Subcutaneous adipose tissue (tissue), 4 donors: ENCODE measurements around the gene ZSCAN18. TPM values are rescaled to one million over a fixed set of nuclear protein-coding genes. Genes with fewer than 3 reads are reported as not detected.

Experiments used
- total RNA-seq, 4 donors: library from RNA; depleted of rRNA; stranded (reverse); fragments of >200 nt; gene quantifications; one replicate each; pipeline ENCODE4 v1.1.0, GENCODE V29; 2016
- TF ChIP-seq, protein P1 (sequence below): fragments of 450-650 bp; IDR thresholded peaks from one replicate; pipeline ENCODE4 v1.5.1; 2016; ENCODE audit warnings: low read depth, mild to moderate bottlenecking, control low read depth, antibody characterized with exemption, moderate library complexity

ZSCAN18 gene
- total RNA-seq, 4 donors from 2014 or later, result 16.6 to 34.1 (median 23.3) TPM

DNA sequence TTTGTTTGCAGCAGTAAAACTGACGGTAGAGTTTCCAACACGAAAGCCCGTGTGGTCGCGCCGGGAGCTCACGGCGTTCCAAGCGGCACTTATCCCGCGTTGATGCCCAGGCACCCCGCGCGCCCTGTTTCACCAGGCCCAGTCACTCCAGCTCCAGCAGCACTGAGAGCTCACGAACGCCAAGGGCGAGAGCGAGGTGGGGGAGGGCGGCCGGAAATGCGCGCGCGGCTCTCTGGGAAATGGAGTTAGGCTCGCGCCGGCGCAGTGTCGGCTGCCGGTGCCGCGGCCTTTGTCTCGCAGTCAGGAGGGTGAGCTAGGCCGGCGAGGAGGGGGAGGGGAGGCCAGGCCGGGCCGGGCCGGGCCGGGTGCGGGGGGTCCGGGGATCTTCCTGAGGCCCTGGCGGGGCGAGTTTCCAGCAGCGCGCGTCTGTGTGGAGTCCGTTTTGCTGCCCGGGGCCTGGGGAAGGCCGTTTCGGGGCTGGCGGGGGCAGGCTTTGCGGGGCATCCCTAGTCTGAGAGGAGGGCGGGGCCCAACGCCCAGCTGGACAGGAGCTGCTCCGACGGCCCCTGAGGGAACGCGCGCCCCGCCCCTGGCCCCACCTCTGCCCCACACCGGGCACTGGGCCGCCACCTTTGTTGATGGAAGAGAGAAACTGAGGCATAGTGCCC lies 38.9 kb downstream of the ZSCAN18 start, which contains the start of gene ZNF135:
TSS of gene ZNF135 (plus strand) at position 280 of the 668 bp plus-strand sequence. CDS start 721 bp downstream, outside the sequence.
- TF ChIP-seq, protein P1, sequence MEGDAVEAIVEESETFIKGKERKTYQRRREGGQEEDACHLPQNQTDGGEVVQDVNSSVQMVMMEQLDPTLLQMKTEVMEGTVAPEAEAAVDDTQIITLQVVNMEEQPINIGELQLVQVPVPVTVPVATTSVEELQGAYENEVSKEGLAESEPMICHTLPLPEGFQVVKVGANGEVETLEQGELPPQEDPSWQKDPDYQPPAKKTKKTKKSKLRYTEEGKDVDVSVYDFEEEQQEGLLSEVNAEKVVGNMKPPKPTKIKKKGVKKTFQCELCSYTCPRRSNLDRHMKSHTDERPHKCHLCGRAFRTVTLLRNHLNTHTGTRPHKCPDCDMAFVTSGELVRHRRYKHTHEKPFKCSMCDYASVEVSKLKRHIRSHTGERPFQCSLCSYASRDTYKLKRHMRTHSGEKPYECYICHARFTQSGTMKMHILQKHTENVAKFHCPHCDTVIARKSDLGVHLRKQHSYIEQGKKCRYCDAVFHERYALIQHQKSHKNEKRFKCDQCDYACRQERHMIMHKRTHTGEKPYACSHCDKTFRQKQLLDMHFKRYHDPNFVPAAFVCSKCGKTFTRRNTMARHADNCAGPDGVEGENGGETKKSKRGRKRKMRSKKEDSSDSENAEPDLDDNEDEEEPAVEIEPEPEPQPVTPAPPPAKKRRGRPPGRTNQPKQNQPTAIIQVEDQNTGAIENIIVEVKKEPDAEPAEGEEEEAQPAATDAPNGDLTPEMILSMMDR, result no peak

DNA sequence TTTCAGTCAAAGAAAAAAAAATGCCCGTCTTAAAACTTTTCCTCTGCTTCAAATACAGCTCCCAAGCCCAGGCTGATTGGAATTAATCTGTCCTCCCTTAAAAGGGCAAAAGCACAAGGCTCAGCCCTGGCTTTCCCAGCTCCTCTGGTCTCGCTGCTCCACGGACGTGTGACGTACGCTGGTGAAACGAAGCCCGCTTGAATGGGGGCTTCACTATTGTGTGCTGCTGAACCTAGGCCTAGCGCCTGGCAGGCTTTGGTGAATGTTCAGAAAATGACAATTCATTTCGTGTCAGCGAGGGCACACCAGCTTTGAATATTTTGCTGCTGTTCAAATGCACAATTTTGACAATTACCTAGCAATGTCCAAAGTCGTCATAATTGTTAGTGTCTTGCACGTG lies 39.6 kb downstream of the ZSCAN18 start:
- TF ChIP-seq, protein P1, result no peak

DNA sequence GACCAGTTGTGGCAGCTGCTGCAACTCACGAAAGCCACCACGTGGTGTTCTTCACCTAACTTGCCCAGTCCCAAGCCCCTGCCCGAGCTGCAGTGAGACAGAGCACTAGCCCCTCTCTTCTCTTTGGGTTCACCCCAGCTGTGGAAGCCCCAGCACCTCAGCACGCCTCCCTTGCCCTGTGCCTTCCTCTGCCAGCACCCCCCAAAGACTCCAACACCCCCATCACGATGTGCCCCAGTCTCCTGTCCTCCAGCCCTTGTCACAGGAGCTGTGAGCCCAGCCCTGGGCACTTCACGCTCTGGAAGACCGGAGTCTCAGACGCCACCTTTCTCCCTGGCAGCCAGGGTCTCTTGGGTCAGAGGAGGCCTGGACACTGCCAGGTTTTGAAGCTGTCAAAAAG lies 41.2 kb downstream of the ZSCAN18 start:
- TF ChIP-seq, protein P1, result no peak

DNA sequence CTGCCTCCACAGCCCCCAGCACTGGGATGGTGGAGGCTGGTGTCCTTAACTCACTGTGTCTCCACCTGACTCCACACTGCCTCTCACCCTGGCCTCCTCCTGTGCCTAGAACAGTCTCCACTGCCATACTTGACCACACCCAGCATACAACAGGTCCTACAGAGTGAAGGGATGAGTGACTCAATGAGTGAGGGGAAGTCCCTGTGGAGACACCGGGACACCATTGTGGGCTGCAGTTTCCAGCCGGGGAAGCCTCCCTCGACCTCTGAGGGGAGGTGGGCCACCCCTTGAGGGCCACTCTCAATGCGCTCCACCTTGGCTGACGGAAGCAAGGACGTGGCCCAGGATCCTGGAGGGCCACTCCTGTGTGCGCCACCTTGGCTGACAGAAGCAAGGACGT lies 41.8 kb downstream of the ZSCAN18 start:
- TF ChIP-seq, protein P1, result no peak

DNA sequence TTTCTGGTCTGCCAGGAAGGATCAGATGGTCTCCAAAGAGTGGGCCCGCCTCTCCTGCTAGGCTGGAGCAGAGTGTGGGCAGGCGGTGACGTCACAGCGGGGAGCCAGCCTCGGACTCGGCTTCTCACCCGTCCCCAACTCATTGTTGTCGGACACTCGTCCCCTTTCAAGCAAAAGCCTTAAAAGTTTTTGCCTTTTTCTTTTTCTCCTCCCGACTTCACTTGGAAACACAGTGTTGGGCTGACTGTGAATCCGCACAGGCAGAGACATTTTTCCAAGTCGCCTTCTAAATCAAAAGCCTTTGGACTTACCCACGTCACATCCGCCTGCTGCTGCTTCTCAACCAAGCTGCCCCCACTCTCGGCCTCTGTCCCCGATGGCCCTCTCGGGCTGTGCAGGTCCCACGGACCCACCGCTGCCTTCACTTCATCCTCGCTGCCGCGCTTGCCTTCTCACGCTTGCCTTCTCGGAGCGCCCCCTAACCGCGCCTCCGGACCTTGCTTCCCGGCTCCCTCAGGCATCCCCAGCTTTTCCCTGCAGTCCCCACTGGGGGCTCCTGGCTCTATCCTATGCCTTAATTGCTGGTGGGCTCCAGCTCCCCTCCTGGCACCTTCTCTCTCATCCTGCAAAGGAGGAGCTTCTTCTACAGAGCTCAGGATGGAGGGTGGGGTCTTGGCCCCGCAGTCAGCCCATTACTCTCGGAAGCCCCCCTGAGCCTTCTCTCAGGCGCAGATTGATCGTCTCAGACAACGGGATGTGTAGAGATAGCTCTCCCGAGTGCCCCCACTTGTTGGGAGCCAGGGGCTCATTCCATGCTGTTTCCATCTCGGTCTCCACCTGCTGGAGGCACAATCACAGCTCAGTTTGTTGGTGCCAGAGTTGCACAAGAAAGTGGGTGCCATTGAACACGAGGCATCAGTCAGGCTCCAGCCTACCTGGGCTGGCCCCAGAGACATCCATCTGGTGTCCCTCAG lies 42.8 kb downstream of the ZSCAN18 start:
- TF ChIP-seq, protein P1, result no peak

DNA sequence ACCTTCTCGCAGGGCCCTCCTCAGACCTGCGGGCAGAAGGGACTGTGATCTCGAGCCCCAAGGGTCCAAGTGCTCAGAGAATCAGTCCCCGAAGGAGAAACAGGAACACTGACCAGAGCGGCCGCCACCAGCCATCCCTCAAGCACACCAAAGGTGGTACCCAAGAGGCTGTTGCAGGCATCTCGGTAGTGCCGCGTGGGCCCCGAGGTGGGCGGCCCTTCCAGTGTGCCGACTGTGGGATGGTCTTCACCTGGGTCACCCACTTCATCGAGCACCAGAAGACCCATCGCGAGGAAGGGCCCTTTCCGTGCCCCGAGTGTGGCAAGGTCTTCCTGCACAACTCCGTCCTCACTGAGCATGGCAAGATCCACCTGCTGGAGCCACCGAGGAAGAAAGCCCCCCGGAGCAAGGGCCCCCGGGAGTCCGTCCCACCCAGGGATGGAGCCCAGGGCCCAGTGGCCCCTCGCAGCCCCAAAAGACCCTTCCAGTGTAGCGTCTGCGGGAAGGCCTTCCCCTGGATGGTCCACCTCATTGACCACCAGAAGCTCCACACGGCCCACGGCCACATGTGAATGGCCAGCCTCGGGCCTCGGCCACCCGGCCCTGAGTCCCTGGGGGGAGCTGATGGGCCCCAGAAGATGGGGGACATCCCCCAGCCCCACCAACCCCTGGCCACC lies 44.4 kb downstream of the ZSCAN18 start:
- TF ChIP-seq, protein P1, result no peak
